Activated T-cell treated with anti-CD3 and anti-CD28 coated beads, Interleukin-2, amount 50 U/mL, for 72 hours (primary cell): ENCODE data around the gene NADK. TPM values are rescaled to one million over a fixed set of nuclear protein-coding genes. Genes with fewer than 3 reads are reported as not detected.

ENCODE experiments used
- ATAC-seq, 2 donors: fragments of 150-1000 bp; cut with Tn5 transposase; replicated peaks in 1 of 2; 2 replicates each; pipeline ENCODE4 v1.10.0; 2021; ENCODE audit warnings: moderate library complexity in 2 of 2, mild to moderate bottlenecking in 1 of 2
- DNase-seq, 2 donors: peaks; one replicate each; pipeline ENCODE4 v3.0.0; 2021 to 2022; ENCODE audit warnings: mixed read lengths in 1 of 2
- H3K27ac Mint-ChIP-seq: one replicate; pipeline ENCODE4 v1.8.0; 2022; ENCODE audit warnings: mild to moderate bottlenecking, moderate library complexity, mixed read lengths
- H3K27me3 Mint-ChIP-seq: one replicate; pipeline ENCODE4 v1.8.0; 2022; ENCODE audit warnings: low read depth, mixed read lengths
- H3K36me3 Mint-ChIP-seq, 2 donors: one replicate each; pipeline ENCODE4 v1.8.0; 2022; ENCODE audit warnings: mixed read lengths in 2 of 2, mild to moderate bottlenecking in 1 of 2; ENCODE audit not compliant: insufficient read depth in 2 of 2
- H3K4me1 Mint-ChIP-seq: one replicate; pipeline ENCODE4 v1.8.0; 2022; ENCODE audit warnings: low read depth, mixed read lengths
- H3K4me3 Mint-ChIP-seq, 2 donors: one replicate each; pipeline ENCODE4 v1.8.0; 2022; ENCODE audit warnings: mild to moderate bottlenecking in 2 of 2, mixed read lengths in 2 of 2, moderate library complexity in 2 of 2
- H3K9me3 Mint-ChIP-seq, 2 donors: one replicate each; pipeline ENCODE4 v1.8.0; 2022; ENCODE audit warnings: mixed read lengths in 2 of 2
- total RNA-seq, 2 donors: library from RNA; stranded (reverse); gene quantifications; one replicate each; pipeline ENCODE4 v1.2.3, GENCODE V29; 2022

Gene NADK
- total RNA-seq = 10 to 100 TPM; 54.0 to 54.5 TPM

DNA sequence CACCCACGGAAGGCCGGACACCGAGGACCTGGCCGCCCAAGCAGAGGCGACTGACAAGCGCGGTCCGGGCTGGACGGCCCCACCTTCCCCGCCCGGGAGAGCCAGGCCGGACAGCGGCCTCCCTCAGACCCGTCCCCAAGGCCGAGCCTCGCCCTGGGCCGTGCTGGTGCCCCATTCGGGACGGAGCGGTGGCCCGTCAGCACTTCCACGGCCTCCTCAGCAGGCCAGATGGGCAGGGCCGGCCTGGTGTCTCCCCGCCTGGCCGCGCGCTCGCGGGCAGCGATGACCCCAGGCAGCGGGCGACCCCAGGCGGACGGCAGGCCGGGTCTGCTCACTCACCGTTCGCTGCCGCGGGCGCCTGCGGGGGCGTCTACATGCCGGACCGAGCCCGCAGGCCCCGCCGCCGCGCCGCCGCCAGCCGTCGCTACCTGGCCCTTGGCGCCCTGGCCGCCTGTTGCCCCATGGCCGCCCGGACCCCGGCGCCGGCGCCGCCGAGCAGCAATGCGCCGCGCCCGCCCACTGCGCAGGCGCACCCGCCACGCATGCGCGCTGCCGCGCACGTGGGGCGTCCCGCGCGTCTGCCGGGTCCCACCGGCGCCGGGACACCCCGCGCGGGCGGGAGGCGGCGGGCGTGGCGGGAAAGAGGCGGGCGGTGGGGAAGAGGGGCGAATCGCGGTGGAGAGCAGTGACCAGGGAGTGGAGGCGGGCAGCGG is at the start of gene NADK:
TSS of gene NADK (minus strand) at position 521 of the 713 bp plus-strand sequence. CDS start 13,064 bp downstream, outside the sequence.
- DNase-seq (peak; percentile 72 to 89), ATAC-seq (peak; percentile 68 to 69)
- Mint-ChIP-seq H3K27me3 (no peaks in the 10 kb centered on the region), H3K4me1 (peaks cover 60% of the 10 kb centered on the region), H3K4me3 (peak within 1 kb of the TSS; percentile 83 to 93), H3K36me3 (peaks cover 0 to 3% of the 10 kb centered on the region in 2 donors), H3K27ac (peak within 1 kb of the TSS; percentile 96), H3K9me3 (no peaks in the 10 kb centered on the region)

DNA sequence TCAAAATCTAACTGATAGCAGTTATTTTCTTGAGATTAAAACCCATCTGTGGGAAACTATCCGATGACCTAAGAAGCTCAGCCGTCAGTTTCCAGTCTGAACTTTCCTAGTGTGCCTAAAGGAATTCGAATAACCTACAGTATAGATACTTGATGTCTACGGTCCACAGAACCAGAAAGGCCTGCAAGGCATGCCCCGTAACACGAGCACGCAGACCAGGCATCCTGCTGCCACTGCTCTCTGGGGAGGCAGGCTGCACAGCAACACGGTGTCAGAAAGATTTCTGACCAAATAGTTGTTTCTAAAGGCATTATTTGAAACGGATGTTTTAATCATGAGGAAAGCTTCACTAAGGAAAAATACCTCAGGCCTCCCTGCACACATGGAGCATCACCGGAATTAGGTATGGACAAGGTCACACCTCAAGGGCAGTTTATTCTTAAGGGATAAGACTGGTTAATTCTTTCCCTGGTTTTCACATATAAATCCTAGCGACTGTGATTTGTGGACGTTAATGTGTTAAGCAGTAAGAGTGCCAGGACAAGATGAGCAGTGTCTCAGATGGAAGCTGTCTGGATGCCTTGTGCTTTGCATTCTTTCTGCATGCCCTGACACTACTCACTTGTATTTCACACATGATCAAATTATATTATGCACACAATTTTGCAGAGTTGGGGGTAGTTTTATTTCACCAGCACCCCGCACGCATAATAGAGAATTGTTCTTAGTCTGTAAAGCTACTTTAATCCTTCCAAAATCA is 49.0 kb upstream of the NADK start:
- Mint-ChIP-seq H3K4me3 (no peak overlapping the region), H3K4me1 (peaks cover 66% of the 10 kb centered on the region), H3K36me3 (peaks cover 6 to 15% of the 10 kb centered on the region in 2 donors), H3K27me3 (no peaks in the 10 kb centered on the region), H3K27ac (peak overlapping the region; percentile 58), H3K9me3 (no peaks in the 10 kb centered on the region)
- no peak for ATAC-seq
- DNase-seq = no peak

DNA sequence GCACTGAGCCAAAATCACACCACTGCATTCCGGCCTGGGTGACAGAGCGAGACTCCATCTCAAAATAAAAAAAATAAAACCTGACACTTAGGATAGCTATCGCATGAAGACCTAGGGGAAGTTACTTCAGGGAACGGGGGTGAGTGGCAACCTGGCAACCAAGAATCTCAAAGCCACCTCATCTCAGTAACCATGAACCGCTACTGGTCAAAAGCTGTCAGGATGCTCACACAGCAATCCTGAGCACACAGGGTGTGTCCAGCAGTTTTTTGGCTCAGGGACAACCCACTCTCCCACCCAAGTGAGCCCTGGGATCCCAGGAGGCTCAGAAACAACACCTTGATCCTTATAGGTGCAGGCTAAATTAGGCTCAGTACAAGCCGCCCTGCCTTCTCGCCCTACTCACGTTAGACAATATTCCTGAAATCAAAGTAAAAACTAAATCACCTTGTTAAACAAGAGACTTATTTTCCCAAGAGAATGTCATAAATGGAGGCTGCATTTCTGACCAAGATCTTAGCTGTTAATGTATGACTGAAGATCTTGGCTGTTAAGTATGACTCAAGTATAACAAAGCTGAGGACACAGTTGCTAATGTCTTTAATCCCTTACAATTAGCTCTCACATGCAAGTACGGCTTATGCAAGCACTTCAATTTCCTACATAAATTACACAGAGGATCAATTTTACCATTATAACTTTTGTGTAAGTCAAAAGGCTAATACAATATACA is 48.3 kb upstream of the NADK start:
- peak overlapping the region; percentile 58 for H3K27ac Mint-ChIP-seq
- no peaks in the 10 kb centered on the region for H3K9me3 Mint-ChIP-seq
- no peaks in the 10 kb centered on the region for H3K27me3 Mint-ChIP-seq
- H3K36me3 Mint-ChIP-seq = peaks cover 6 to 15% of the 10 kb centered on the region in 2 donors
- H3K4me1 Mint-ChIP-seq = peaks cover 62% of the 10 kb centered on the region
- no peak for DNase-seq
- H3K4me3 Mint-ChIP-seq = peak overlapping the region in 1 of 2 donors; percentile 37
- ATAC-seq = no peak

DNA sequence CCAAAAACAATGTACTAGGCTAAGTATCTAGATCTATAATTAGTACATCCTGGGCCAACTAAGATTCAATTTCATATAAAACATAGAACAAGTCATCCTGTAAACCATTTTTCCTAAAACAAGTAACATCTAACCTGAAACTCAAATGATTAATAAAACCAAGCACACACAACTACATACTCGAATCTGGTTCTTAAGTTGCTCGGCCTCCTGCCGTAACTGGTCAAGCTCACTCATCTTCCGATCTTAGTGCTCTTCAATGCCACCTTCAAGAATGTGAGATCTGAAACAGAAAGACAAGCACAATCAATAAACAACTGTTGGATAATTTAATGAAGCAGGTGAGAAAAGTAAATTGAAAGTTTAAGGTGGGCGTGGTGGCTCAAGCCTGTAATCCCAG is 46.9 kb upstream of the NADK start:
- Mint-ChIP-seq H3K9me3 (no peaks in the 10 kb centered on the region), H3K4me1 (peaks cover 62% of the 10 kb centered on the region), H3K36me3 (peaks cover 6 to 15% of the 10 kb centered on the region in 2 donors), H3K27ac (peak overlapping the region; percentile 98), H3K27me3 (no peaks in the 10 kb centered on the region), H3K4me3 (peak overlapping the region; percentile 11 to 65)
- peak; percentile 44 to 64 for ATAC-seq
- DNase-seq = no peak

- Mint-ChIP-seq H3K4me1 (peaks cover 14% of the 10 kb centered on the region), H3K4me3 (no peak overlapping the region), H3K27me3 (no peaks in the 10 kb centered on the region), H3K9me3 (no peaks in the 10 kb centered on the region), H3K36me3 (peaks cover 7 to 20% of the 10 kb centered on the region in 2 donors), H3K27ac (no peak overlapping the region)
- DNase-seq (no peak), ATAC-seq (no peak)
These were observed 41.5 kb upstream of the NADK start for GRCh38 chr1:1819762-1820161.

DNA sequence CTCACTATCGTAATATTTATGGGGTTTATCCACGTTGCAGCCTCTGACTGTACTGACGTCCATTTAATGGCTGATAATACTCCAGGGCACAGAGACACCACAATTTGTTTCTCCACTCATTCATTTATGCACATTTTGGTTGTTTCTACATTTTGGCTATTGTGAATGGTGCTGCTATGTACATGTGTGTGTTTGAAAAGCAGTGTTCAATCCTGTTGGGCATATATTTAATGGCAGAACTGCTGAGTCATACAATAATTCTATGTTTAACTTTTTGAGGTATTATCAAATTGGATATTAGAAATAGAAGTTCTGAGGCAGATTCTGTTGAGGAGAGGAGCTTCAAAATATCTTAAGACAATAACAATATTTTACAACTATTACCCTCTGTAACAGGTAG is 39.0 kb upstream of the NADK start:
- Mint-ChIP-seq H3K4me3 (no peak overlapping the region), H3K27me3 (no peaks in the 10 kb centered on the region), H3K9me3 (no peaks in the 10 kb centered on the region), H3K36me3 (peaks cover 7 to 23% of the 10 kb centered on the region in 2 donors), H3K4me1 (no peaks in the 10 kb centered on the region), H3K27ac (peak overlapping the region; percentile 9)
- ATAC-seq (no peak), DNase-seq (no peak)

GRCh38 chr1:1815606-1816281 is 37.5 kb upstream of the NADK start:
- Mint-ChIP-seq H3K4me3 (no peak overlapping the region), H3K4me1 (no peaks in the 10 kb centered on the region), H3K27me3 (no peaks in the 10 kb centered on the region), H3K9me3 (no peaks in the 10 kb centered on the region), H3K36me3 (peaks cover 7 to 26% of the 10 kb centered on the region in 2 donors), H3K27ac (peak overlapping the region; percentile 39)
- DNase-seq (no peak), ATAC-seq (no peak)

DNA sequence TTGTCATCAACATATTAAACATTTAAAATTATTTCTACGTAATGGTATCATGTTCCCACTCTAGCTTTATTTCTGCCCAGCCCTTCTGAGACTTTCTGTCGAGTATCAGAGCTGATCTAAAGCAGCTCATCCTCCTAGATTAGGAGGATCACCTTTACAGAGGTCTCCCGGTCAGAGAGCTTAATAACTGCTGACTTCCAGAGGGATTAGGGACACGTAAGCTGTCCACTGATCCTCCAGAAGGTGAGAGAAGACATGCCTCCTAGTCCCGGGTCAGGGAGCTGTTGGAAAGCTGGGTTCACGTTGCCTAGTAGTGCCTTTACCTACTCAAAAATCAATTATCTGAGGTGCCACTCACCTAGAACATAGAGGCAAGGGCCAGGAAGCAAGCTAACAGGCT is 31.2 kb upstream of the NADK start:
- Mint-ChIP-seq H3K9me3 (no peaks in the 10 kb centered on the region), H3K27me3 (no peaks in the 10 kb centered on the region), H3K36me3 (peaks cover 5 to 25% of the 10 kb centered on the region in 2 donors), H3K4me1 (peaks cover 8% of the 10 kb centered on the region), H3K4me3 (no peak overlapping the region), H3K27ac (peak overlapping the region; percentile 19)
- DNase-seq (no peak), ATAC-seq (no peak)

DNA sequence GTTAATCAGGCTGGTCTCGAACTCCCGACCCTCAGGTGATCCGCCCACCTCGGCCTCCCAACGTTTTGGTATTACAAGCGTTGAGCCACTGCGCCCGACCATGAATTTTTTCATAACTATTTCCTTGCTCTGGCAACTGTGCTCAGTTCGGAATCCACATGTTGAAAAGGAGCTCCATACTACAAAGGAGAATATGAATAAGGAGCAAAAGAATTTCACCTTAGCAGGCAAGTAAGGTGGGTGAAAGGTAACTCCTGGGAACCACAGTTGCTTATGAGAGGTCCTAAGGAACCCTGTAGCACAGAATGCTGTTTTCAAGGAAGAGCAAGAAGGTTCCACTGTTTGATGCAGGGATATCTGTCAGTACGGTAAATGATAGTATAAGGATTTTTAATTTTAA is 29.9 kb upstream of the NADK start:
- DNase-seq (no peak), ATAC-seq (no peak)
- no peak overlapping the region for H3K27ac Mint-ChIP-seq
- H3K36me3 Mint-ChIP-seq = peaks cover 11 to 25% of the 10 kb centered on the region in 2 donors
- H3K4me3 Mint-ChIP-seq = no peak overlapping the region
- peaks cover 8% of the 10 kb centered on the region for H3K4me1 Mint-ChIP-seq
- no peaks in the 10 kb centered on the region for H3K27me3 Mint-ChIP-seq
- H3K9me3 Mint-ChIP-seq = no peaks in the 10 kb centered on the region

DNA sequence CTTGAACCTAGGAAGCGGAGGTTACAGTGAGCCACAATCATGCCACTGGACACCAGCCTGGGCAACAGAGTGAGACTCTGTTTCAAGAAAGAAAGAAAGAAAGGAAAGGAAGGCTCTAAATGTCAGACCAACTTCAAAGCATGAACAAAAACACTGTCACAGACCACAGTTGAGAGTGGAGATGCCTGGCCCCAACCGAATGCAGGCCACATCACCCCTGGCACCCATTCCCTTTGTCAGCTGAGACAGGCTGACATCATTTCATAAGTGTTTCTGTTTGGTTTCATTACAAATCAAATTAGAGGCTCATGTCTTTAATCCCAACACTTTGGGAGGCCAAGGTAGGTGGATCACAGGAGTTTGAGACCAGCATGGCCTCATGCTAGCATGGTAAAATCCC is 28.6 kb upstream of the NADK start:
- Mint-ChIP-seq H3K27ac (peak overlapping the region; percentile 93), H3K27me3 (no peaks in the 10 kb centered on the region), H3K9me3 (no peaks in the 10 kb centered on the region), H3K36me3 (peaks cover 11 to 26% of the 10 kb centered on the region in 2 donors), H3K4me1 (peaks cover 14% of the 10 kb centered on the region), H3K4me3 (no peak overlapping the region)
- ATAC-seq (peak; percentile 39 to 69), DNase-seq (peak in 1 of 2 donors; percentile 26)

DNA sequence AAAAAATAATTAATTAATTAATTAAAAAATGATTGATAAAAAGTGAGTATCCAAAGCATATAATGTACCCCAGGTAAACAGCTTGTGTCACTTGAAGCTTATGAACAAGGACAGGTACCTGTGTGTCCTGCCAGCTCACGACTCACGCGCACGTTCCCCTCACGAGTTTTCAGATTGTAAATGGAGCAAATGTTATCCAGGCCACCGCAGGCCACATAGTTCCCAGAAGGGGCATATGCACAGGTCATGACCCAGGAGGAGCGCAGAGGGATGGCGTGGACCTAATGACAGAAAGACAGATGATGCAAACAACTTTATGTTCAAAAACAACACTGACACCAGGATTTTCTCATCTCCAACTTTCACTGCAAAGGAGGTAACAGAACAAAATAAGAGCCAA is 26.0 kb upstream of the NADK start:
- DNase-seq (no peak), ATAC-seq (no peak)
- peak overlapping the region; percentile 38 for H3K27ac Mint-ChIP-seq
- peaks cover 11 to 32% of the 10 kb centered on the region in 2 donors for H3K36me3 Mint-ChIP-seq
- no peak overlapping the region for H3K4me3 Mint-ChIP-seq
- H3K4me1 Mint-ChIP-seq = peaks cover 28% of the 10 kb centered on the region
- no peaks in the 10 kb centered on the region for H3K27me3 Mint-ChIP-seq
- H3K9me3 Mint-ChIP-seq = no peaks in the 10 kb centered on the region

DNA sequence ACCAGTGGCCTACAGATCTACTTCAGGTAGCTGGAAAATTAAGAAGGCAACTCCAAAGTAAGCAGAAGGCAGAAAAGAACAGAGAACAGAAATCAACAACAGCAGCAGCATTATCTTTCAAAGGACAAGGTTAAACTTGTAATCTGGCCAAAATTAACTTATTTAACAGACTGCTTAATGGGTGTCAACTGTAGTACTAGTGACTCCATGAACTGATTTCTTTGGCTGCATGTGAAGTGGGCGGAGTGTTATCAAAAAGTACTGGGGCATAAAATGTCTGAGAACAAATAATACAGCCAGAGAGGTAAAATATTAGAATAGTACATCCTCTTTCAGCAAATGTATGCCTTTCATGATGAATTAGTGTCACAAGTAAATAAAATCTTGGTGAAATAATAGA is 24.6 kb upstream of the NADK start:
- Mint-ChIP-seq H3K27ac (peak overlapping the region; percentile 81), H3K4me3 (no peak overlapping the region), H3K27me3 (no peaks in the 10 kb centered on the region), H3K36me3 (peaks cover 11 to 30% of the 10 kb centered on the region in 2 donors), H3K4me1 (peaks cover 28% of the 10 kb centered on the region), H3K9me3 (no peaks in the 10 kb centered on the region)
- ATAC-seq (no peak), DNase-seq (no peak)
